HEK293 (cell line): ENCODE results near the gene CNTN2.

Experiments
- CTCF ChIA-PET: fragments of 350-600 bp; formaldehyde crosslinking; extraction: SDS; loops from one replicate; lab custom pipeline; 2021; ENCODE audit warnings: antibody characterized with exemption; lab: Yijun Ruan, JAX
- POLR2A ChIA-PET: fragments of 300-600 bp; formaldehyde crosslinking; extraction: SDS; loops from one replicate; lab custom pipeline; 2020; ENCODE audit warnings: antibody characterized with exemption, inconsistent platforms; lab: Yijun Ruan, JAX
- H3K27ac ChIP-seq: fragments of 200-500 bp; sonication (Bioruptor generic); 2 replicates; pipeline ENCODE4 v1.5.1; 2014; ENCODE audit warnings: low read depth, low read length, control low read depth, inconsistent platforms; ENCODE audit errors: extremely low read depth
- H3K36me3 ChIP-seq, 2 experiments: fragments of 200-500 bp in 1 of 2; sonication (Bioruptor generic) in 1 of 2; 1 replicate in 1 of 2; 2 replicates in 1 of 2; pipeline ENCODE4 v1.5.1; 2014 to 2017; ENCODE audit warnings: inconsistent platforms in 2 of 2, low read length in 2 of 2; ENCODE audit not compliant: control insufficient read depth in 2 of 2, insufficient read depth in 1 of 2
- H3K4me1 ChIP-seq: fragments of 200-500 bp; sonication (Bioruptor generic); 2 replicates; pipeline ENCODE4 v1.5.1; 2014; ENCODE audit warnings: mild to moderate bottlenecking, low read length, inconsistent platforms; ENCODE audit not compliant: control insufficient read depth, insufficient read depth
- H3K4me3 ChIP-seq: 2 replicates; pipeline ENCODE4 v1.5.1; 2011; ENCODE audit warnings: low read depth, mild to moderate bottlenecking, control low read depth, low read length, moderate library complexity
- H3K9me3 ChIP-seq: fragments of 200-500 bp; sonication (Bioruptor generic); 2 replicates; pipeline ENCODE4 v1.5.1; 2014; ENCODE audit warnings: low read depth, low read length, inconsistent platforms; ENCODE audit not compliant: control insufficient read depth, insufficient read depth
- FEZF1 ChIP-seq: fragments of 450-650 bp; formaldehyde crosslinking; IDR thresholded peaks from 2 replicates; pipeline ENCODE4 v1.5.1; 2016; ENCODE audit warnings: missing biosample characterization, missing genetic modification characterization
- GLI2 ChIP-seq: fragments of 450-650 bp; formaldehyde crosslinking; IDR thresholded peaks from 2 replicates; pipeline ENCODE4; 2017; ENCODE audit warnings: missing biosample characterization, missing genetic modification characterization, low read depth, borderline replicate concordance
- GLI4 ChIP-seq: fragments of 450-650 bp; formaldehyde crosslinking; IDR thresholded peaks from 2 replicates; pipeline ENCODE4 v1.5.1; 2016; ENCODE audit warnings: missing biosample characterization, missing genetic modification characterization
- PRDM1 ChIP-seq: fragments of 450-650 bp; formaldehyde crosslinking; IDR thresholded peaks from 2 replicates; pipeline ENCODE4; 2016; ENCODE audit warnings: missing biosample characterization, missing genetic modification characterization
- PRDM4 ChIP-seq: fragments of 450-650 bp; formaldehyde crosslinking; IDR thresholded peaks from 2 replicates; pipeline ENCODE4 v1.5.1; 2017; ENCODE audit warnings: missing biosample characterization, missing genetic modification characterization
- ZBTB1 ChIP-seq: fragments of 450-650 bp; formaldehyde crosslinking; IDR thresholded peaks from 2 replicates; pipeline ENCODE4 v1.5.1; 2016; ENCODE audit warnings: missing biosample characterization, missing genetic modification characterization
- ZBTB20 ChIP-seq: fragments of 450-650 bp; formaldehyde crosslinking; IDR thresholded peaks from 2 replicates; pipeline ENCODE4 v1.5.1; 2016; ENCODE audit warnings: missing biosample characterization, missing genetic modification characterization
- ZFP37 ChIP-seq: fragments of 450-650 bp; formaldehyde crosslinking; IDR thresholded peaks from 2 replicates; pipeline ENCODE4 v1.5.1; 2016; ENCODE audit warnings: missing biosample characterization, missing genetic modification characterization
- ZNF132 ChIP-seq: fragments of 450-650 bp; formaldehyde crosslinking; IDR thresholded peaks from 2 replicates; pipeline ENCODE4 v1.5.1; 2017; ENCODE audit warnings: missing biosample characterization, missing genetic modification characterization, borderline replicate concordance
- ZNF23 ChIP-seq: fragments of 450-650 bp; formaldehyde crosslinking; IDR thresholded peaks from 2 replicates; pipeline ENCODE4 v1.5.1; 2016; ENCODE audit warnings: missing biosample characterization, missing genetic modification characterization, borderline replicate concordance
- ZNF391 ChIP-seq: fragments of 450-650 bp; formaldehyde crosslinking; IDR thresholded peaks from 2 replicates; pipeline ENCODE4 v1.5.1; 2016; ENCODE audit warnings: low read depth, missing biosample characterization, missing genetic modification characterization, borderline replicate concordance
- ZNF488 ChIP-seq: fragments of 450-650 bp; formaldehyde crosslinking; IDR thresholded peaks from 2 replicates; pipeline ENCODE4 v1.5.1; 2016; ENCODE audit warnings: missing biosample characterization, missing genetic modification characterization
- ZNF513 ChIP-seq: fragments of 450-650 bp; IDR thresholded peaks from 2 replicates; pipeline ENCODE4 v1.5.1; 2018; ENCODE audit warnings: missing biosample characterization, missing genetic modification characterization
- ZNF518A ChIP-seq: fragments of 450-650 bp; formaldehyde crosslinking; conservative IDR thresholded peaks from 2 replicates; pipeline ENCODE4 v1.5.1; 2016; ENCODE audit warnings: low read depth, missing biosample characterization, missing genetic modification characterization
- ZNF529 ChIP-seq: fragments of 450-650 bp; formaldehyde crosslinking; IDR thresholded peaks from 2 replicates; pipeline ENCODE4 v1.5.1; 2017; ENCODE audit warnings: missing genetic modification characterization, missing biosample characterization; ENCODE audit not compliant: insufficient replicate concordance
- ZNF530 ChIP-seq: fragments of 450-650 bp; formaldehyde crosslinking; IDR thresholded peaks from 2 replicates; pipeline ENCODE4 v1.5.1; 2016; ENCODE audit warnings: low read depth, missing biosample characterization, missing genetic modification characterization
- ZNF596 ChIP-seq: fragments of 450-650 bp; IDR thresholded peaks from 2 replicates; pipeline ENCODE4 v1.5.0; 2018; ENCODE audit warnings: missing biosample characterization, mild to moderate bottlenecking, missing genetic modification characterization, moderate library complexity
- ZNF626 ChIP-seq: fragments of 450-650 bp; sonication (Bioruptor Pico); formaldehyde crosslinking; IDR thresholded peaks from 2 replicates; pipeline ENCODE4 v1.5.1; 2018; ENCODE audit warnings: missing biosample characterization, missing genetic modification characterization, inconsistent platforms
- ZNF645 ChIP-seq: fragments of 450-650 bp; formaldehyde crosslinking; IDR thresholded peaks from 2 replicates; pipeline ENCODE4; 2016; ENCODE audit warnings: missing biosample characterization, missing genetic modification characterization
- ZNF660 ChIP-seq: fragments of 450-650 bp; IDR thresholded peaks from 2 replicates; pipeline ENCODE4 v1.5.1; 2018; ENCODE audit warnings: missing biosample characterization, mild to moderate bottlenecking, missing genetic modification characterization
- ZNF768 ChIP-seq: fragments of 450-650 bp; formaldehyde crosslinking; IDR thresholded peaks from 2 replicates; pipeline ENCODE4 v1.5.1; 2018; ENCODE audit warnings: missing biosample characterization, mild to moderate bottlenecking, missing genetic modification characterization
- ZNF777 ChIP-seq: fragments of 450-650 bp; formaldehyde crosslinking; IDR thresholded peaks from 2 replicates; pipeline ENCODE4 v1.5.1; 2017; ENCODE audit warnings: missing biosample characterization, missing genetic modification characterization, borderline replicate concordance
- ZSCAN18 ChIP-seq: fragments of 450-650 bp; formaldehyde crosslinking; IDR thresholded peaks from 2 replicates; pipeline ENCODE4 v1.5.1; 2016; ENCODE audit warnings: missing biosample characterization, missing genetic modification characterization

CNTN2 gene

GRCh38 chr1:205030241-205030640 lies 12.8 kb upstream of the CNTN2 start:
- H3K4me1 ChIP-seq = no peaks in the 10 kb centered on the region
- ChIA-PET POLR2A (no interaction called here), CTCF (interaction anchor here (1.0 to 2.1 kb wide), 3 partner anchors 16 to 41 kb away, joined by 3 to 9 read pairs (median 6); no protein-coding TSS in a partner anchor)
- no peaks in the 10 kb centered on the region for H3K36me3 ChIP-seq
- no peak overlapping the region for H3K27ac ChIP-seq
- TF ChIP-seq ZNF777 (tag by site-specific recombination) (no peak), ZNF23 (tag by site-specific recombination) (no peak), ZNF488 (tag by site-specific recombination) (no peak), ZNF645 (tag by site-specific recombination) (no peak), PRDM4 (tag by site-specific recombination) (no peak), ZFP37 (tag by site-specific recombination) (no peak), ZNF529 (tag by site-specific recombination) (no peak), ZNF660 (tag by site-specific recombination) (no peak), FEZF1 (tag by site-specific recombination) (no peak), ZNF391 (tag by site-specific recombination) (no peak), GLI4 (tag by site-specific recombination) (no peak), ZNF596 (tag by site-specific recombination) (no peak), PRDM1 (no peak), ZNF626 (tag by site-specific recombination) (no peak), ZNF768 (tag by site-specific recombination) (no peak), ZNF513 (tag by site-specific recombination) (no peak)
- no peaks in the 10 kb centered on the region for H3K9me3 ChIP-seq
- no peak overlapping the region for H3K4me3 ChIP-seq

- Histone ChIP-seq H3K9me3 (no peaks in the 10 kb centered on the region), H3K36me3 (no peaks in the 10 kb centered on the region), H3K4me1 (no peaks in the 10 kb centered on the region), H3K4me3 (no peak overlapping the region), H3K27ac (no peak overlapping the region)
- CTCF ChIA-PET = interaction anchor here (0.6 to 2.1 kb wide), 5 partner anchors 16 to 225 kb away, joined by 3 to 9 read pairs (median 5); no protein-coding TSS in a partner anchor
- POLR2A ChIA-PET = no interaction called here
- TF ChIP-seq ZBTB20 = no peak
- TF ChIP-seq ZNF132 (tag by site-specific recombination) = no peak
- TF ChIP-seq ZNF777 (tag by site-specific recombination) = no peak
- no peak for TF ChIP-seq GLI2 (tag by site-specific recombination)
- no peak for TF ChIP-seq ZBTB1
- no peak for TF ChIP-seq ZNF518A (tag by site-specific recombination)
- TF ChIP-seq ZNF768 (tag by site-specific recombination) = no peak
- TF ChIP-seq ZSCAN18 (tag by site-specific recombination) = no peak
- no peak for TF ChIP-seq ZNF530 (tag by site-specific recombination)
These were observed 12.1 kb upstream of the CNTN2 start for GRCh38 chr1:205030896-205031295.
